ENCODE measurements around the gene IGFBP6.

DNA sequence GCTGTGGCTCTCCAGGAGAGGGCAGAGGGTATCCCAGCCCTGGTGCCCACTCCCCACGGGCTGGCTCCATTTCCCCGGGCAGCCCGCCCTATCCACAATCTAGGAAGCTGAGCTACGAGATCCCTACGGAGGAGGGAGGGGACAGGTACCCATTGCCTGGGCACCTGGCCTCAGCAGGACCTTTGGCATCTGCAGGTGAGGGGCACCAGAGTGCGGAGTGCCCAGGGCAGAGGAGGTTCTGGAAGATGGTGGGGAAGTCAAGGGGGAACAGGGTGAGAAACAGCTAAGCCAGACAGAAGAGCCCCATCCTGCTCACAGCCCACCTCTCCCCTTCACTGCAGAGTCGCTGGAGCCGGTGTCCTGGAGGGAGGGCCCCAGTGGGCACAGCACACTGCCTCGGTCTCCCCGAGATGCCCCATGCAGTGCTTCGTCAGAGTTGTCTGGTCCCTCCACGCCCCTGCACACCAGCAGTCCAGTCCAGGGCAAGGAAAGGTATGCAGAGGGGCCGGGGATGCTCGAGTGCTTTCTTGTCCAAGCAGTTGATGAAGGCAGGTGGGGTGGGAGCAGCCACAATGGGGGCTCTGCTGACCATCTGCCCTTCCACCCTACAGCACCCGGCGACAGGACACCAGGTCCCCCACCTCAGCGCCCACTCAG is 37.3 kb upstream of the IGFBP6 start:
- TF ChIP-seq EZH2 (IDR thresholded peaks at IDR 0.05; ENCODE audit: insufficient read depth, low read length) = no peak
- TF ChIP-seq, protein P1, sequence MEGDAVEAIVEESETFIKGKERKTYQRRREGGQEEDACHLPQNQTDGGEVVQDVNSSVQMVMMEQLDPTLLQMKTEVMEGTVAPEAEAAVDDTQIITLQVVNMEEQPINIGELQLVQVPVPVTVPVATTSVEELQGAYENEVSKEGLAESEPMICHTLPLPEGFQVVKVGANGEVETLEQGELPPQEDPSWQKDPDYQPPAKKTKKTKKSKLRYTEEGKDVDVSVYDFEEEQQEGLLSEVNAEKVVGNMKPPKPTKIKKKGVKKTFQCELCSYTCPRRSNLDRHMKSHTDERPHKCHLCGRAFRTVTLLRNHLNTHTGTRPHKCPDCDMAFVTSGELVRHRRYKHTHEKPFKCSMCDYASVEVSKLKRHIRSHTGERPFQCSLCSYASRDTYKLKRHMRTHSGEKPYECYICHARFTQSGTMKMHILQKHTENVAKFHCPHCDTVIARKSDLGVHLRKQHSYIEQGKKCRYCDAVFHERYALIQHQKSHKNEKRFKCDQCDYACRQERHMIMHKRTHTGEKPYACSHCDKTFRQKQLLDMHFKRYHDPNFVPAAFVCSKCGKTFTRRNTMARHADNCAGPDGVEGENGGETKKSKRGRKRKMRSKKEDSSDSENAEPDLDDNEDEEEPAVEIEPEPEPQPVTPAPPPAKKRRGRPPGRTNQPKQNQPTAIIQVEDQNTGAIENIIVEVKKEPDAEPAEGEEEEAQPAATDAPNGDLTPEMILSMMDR (IDR thresholded peaks at IDR 0.05; ENCODE audit: insufficient read depth, low read depth, low read length) = no peak

Measured in astrocyte (in vitro differentiated cells and primary cell).